ENCODE results near the gene FNBP1.
"Not testable (repeated sequence)": the region's sequence is repeated elsewhere in the genome, so short reads cannot be mapped to it uniquely, and the experiment has no call there.

The FNBP1 gene

DNA sequence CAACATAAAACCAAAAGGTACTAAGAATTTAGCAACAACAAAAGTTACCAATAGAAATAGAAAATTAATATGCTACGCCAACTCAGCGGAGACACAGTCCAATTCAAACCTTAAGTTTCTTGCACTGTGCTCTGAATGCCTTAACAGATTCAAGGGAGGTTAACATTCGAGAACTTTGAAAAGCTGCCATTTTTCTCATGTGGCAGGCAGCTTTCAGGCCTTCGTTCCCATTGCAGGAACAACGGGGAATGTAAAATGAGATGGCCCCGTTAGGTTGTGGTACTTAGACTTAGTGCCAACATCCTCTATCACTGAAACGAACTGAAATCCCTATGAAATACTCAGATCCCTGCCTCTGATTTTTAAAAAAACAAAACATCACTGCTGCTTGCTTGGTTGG is 22.4 kb downstream of the FNBP1 start:
- no peak for DNase-seq

DNA sequence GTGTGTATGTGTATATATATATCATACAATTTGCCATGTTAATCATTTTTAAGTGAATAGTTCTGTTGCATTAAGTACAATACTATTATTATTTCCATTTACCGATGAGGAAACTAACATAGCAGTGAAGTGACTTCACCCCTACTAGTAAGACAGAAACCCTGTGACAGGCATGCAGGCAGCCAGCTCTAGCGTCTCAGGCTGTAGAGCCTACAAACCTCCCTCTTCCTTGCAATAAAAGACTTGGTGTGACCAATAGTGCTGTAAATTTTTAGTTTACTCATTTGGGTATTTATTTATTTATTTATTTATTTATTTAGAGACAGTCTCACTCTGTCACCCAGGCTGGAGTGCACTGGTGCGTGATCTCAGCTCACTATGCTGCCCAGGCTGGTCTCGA is 24.7 kb downstream of the FNBP1 start:
- DNase-seq: no peak

DNA sequence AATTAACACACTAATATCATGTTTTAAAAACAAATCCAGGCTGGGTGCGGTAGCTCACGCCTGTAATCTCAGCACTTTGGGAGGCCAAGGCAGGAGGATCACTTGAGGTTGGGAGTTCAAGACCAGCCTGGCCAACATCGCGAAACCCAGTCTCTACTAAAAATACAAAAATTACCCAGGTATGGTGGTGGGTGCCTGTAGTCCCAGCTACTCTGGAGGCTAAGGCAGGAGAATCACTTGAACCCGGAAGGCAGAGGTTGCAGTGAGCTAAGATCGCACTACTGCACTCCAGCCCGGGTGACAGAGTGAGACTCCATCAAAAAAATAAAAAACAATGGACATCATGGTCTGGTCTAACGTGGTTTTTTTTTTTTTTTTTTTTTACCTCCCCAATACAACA is 25.5 kb downstream of the FNBP1 start:
- not testable (repeated sequence) for DNase-seq

DNA sequence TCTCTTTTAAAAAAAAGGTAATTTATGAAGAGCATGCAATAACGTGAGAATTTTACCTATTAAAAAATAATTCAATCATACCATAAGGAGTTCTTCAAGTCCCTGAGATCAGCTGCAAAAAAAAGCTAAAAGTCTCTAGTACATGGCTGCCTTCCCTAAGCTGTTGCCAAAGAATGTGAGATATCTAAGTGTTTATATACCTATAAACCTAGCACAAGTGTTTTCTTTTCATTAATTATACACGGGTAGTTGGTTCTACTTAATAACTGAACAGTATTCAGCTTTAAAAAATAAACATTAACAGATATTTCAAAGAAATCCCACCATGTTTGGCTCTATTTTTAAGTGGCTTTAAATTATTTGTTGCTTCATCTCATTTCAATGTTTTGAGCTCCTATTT is 25.9 kb downstream of the FNBP1 start:
- DNase-seq: no peak

DNA sequence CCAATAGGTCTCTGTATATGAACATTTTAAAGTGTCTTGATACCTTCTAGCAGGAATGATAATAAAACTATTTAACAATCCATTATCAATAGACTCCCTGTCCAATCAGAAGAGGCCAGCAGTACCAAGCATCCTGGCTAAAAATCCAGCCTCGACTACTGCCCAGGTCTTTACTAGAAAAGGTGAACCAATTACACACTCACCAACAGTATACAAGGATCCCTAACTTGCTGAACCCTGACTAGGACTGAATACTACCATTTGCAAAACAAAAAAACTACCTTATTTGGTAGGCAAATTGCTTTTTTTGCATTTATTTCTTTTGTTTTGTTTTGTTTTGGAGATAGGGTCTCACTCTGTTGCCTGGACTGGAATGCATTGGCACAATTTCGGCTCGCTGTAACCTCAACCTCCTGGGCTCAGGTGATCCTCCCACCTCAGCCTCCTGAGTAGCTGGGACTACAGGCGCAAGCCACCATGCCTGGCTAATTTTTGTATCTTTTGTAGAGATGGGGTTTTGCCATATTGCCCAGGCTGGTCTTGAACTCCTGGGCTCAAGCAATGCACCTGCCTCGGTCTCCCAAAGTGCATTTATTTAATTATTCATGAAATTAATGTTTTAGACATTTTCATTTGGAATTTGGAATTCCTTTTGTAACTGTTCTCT is 27.5 kb downstream of the FNBP1 start:
- DNase-seq: no peak

DNA sequence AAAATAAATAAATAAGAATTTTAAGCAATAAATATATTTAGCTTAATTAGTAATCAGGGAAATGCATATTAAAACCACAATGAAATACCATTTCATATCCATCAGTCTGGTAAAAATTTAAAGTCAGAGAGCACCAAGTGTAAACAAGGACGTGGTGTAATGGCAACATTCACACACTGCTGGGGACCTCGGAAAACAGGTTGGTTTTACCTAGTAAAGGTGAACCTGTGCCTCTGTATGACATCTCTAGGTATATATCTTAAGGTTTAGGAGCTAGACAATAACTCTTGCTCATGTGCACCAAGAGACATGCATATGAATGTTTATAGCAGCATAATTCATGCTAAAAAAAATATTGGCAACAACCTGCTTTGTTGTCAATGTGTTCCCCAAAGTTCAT is 29.7 kb downstream of the FNBP1 start:
- no peak for DNase-seq

DNA sequence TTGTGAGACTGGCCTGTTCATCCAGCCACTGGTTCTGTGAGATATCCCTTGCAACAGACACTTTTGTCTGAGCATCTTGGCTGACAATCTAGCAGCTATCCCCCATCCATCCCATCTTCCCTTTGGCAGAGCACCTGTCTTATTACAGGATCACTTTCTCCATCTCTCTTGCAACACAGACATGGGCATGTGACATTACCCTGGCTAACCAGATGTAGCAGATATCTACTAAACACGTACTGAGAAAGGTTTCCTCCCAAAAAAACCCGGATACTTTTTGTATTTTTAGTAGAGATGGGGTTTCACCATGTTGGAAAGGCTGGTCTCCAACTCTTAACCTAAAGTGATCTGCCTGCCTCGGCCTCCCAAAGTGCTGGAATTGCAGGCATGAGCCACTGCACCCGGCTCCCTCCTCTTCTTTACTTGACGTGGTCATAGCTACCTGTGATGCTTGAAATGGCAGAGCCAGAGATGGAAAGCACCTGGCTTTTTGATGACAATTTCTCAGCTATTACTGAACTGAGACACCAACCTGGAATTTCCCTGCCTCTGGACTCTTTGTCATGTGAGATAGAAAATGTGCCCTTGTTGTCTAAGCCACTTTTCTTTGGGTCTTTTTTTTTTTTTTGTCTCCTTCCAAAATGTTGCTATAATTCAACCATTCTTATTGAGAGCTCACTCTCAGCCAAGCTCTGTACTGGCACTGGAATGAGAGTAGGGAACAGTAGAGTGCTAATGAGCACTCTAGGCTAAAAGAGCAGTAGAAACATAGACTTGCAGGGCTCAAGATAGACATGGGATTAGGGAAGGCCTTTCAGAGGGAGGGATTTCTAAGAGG is 32.6 kb downstream of the FNBP1 start:
- no peak for DNase-seq

DNA sequence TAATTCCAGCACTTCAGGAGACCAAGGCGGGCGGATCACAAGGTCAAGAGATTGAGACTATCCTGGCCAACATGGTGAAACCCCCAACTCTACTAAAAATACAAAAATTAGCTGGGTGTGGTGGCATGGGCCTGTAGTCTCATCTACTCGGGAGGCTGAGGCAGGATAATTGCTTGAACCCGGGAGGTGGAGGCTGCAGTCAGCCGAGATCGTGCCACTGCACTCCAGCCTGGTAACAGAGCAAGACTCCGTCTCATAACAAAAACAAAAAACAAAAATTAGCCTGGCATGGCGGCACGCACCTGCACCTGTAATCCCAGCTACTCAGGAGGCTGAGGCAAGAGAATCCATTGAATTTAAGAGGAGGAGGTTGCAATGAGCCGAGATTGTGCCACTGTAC is 33.4 kb downstream of the FNBP1 start:
- DNase-seq: not testable (repeated sequence)

DNA sequence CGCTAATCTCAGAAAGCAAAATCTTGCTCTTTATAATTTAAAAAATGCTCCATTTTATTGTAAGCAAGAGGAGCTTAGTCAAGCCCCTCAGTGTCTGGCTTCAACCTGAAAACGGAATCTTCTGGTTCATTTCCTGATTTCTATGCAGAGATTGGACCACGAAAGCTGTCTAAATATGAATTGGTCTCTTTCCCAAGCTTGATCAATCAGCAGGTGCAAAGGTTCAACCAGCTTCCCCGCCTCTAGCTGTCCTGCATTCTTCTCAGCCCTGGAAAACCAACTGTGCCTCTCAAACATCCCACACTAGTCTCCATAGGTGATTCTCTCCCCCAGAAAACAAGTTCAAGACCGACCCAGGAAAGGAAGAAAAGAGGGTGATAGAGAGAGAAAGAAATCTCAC is 34.5 kb downstream of the FNBP1 start:
- DNase-seq: no peak

DNA sequence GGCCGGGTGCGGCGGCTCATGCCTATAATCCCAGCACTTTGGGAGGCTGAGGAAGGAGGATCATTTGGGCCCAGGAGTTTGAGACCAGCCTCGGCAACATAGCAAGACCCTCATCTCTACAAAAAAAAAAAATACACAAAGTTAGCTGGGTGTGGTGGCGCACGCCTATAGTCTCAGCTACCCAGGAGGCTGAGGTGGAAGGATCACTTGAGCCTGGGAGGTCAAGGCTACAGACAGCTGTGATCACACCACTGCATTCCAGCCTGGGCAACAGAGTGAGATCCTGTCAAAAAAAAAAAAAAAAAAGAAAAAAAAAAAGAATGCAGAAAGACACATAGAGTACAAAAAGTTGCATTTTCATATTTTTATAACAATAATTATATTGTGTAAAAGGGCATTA is 36.0 kb downstream of the FNBP1 start:
- DNase-seq: not testable (repeated sequence)

DNA sequence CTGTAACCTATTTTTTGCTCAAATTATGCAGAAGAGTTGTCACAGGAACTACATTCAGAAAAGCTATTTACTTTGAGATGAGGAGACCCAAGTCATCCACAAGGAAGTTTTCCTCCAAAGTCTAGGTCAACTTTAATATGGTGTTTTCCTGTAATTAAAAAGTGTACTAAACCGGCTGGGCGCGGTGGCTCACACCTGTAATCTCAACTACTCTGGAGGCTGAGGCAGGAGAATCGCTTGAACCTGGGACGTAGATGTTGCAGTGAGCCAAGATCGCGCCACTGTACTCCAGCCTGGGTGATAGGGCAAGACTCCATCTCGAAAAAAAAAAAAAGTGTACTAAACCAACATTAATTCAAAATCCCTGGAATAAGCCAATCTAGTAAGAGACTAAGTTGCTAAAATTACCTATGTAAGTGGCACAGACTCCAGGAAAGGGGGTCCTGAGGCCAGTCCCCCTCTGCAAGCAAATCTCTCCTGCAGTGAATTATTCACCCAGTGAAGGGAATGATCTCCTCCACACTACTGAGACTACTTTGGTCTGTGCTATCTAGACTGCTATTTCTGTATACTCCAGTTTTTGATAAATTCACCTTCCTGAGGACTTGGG is 38.9 kb downstream of the FNBP1 start:
- DNase-seq: no peak

DNA sequence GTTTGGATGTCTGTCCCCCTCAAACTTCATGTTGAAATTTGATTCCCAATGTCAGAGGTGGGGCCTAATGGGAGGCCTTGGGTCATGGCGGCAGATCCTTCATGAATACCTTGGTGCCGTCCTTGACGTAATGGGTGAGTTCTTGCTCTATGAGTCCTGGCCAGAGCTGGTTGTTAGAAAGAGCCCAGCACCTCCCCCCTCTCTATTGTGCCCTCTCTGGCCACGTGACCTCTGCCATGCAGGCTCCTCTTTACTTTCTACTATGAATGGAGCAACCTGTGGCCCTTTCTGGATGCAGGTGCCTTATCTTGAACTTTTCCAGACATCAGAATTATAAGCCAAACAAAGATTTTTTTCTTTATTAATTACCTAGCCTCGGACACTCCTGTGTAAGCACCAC is 40.7 kb downstream of the FNBP1 start:
- DNase-seq: no peak

DNA sequence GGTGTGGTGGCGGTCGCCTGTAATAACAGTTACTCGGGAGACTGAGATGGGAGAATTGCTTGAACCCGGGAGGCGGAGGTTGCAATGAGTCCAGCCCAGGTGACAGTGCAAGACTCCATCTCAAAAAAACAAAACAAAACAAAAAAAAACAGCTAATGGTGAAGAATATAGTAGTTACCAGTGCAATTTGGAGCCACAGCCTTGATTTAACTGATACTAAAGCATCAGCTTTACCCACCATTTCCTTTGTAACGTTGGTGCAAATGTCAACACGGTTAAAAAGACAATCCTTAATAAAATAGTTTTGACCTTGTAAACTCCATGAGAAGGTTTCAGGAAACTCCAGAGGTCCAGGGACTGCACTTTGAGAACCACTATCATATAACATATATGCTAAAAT is 41.8 kb downstream of the FNBP1 start:
- DNase-seq: no peak

DNA sequence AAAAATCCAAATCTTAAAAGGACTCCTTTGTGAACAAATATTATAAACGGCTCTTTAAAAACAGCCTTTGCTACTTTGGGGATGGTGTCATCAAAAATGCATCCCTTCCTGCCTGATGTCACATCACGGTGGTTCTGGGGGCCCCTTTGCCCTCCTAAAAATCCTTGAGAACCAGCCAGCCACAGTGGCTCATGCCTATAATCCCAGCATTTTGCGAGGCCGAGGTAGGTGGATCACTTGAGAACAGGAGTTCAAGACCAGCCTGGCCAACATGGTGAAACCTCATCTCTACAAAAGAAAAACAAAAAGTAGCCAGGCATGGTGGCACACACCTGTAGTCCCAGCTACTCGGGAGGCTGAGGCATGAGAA is 43.9 kb downstream of the FNBP1 start:
- no peak for DNase-seq

DNA sequence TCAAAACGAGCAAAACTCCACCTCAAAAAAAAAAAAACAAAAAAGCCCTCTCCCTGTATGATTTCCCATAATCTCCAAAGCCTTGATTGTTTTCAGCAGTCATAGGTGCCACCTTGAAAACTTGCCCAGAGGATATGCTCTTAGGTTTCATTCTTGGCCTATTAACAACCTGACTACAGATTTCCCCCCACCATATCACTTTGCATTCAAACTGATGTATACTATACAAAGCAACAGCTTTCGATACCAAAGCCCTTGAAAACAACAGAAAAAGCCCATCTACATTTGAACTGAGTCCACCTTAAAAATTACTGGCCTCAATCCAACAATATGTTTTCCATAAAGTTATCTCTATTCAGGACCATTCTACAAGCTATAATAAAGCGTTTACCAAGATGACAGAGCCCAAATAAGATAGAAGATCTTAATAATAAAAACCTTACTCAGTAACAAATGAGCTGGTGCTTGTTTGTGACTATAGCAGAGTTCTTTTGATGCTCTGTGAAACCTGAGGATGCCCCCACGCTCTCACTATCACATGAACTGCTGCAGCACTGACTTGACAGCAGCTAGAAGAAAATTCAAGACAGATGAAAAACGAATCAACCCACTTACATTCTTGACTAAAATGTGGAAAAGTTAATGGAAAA is 44.4 kb downstream of the FNBP1 start:
- DNase-seq: no peak

DNA sequence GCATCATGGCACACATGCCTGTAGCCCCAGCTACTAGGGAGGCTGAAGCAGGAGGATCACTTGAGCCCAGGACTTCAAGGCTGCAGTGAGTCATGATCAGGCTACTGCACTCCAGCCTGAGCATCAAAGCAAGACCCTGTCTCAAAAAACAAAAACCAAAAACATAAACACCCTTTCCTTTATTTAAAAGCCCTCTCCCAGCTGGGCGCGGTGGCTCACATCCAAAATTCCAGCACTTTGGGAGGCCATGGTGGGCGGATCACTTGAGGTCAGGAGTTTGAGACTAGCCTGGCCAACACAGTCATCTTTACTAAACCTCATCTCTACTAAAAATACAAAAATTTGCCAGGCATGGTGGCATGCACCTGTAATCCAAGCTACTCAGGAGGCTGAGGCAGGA is 45.3 kb downstream of the FNBP1 start:
- DNase-seq: not testable (repeated sequence)

DNA sequence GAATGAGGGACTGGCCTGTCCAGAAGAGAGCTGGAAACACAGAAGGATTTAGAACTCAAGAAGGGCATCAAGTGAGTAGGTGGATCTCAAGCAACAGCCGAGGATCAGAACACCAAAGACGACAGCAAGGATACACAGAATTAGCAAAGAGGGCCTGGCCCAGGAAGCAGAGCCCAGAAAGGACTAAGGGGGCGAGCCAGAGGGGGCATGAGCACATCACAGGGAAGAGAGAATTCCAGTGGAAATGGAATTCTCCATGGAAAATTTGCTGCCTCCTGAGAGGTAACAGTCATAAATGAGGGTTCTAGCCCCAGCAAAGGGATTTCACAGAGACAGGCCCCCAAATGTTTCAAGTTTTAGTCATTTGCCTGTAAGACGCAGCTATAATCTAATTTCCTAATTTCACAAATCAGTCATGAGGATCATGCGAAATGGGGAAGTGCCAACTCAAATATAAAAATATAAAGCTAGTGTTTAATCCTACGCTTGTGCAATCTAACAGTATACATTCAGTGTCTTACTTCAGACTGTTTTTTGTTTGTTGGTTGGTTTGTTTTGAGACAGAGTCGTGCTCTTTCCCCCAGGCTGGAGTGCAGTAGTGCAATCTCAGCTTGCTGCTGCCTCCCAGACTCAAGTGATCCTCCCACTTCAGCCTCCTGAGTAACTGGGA is 46.7 kb downstream of the FNBP1 start:
- DNase-seq: no peak

DNA sequence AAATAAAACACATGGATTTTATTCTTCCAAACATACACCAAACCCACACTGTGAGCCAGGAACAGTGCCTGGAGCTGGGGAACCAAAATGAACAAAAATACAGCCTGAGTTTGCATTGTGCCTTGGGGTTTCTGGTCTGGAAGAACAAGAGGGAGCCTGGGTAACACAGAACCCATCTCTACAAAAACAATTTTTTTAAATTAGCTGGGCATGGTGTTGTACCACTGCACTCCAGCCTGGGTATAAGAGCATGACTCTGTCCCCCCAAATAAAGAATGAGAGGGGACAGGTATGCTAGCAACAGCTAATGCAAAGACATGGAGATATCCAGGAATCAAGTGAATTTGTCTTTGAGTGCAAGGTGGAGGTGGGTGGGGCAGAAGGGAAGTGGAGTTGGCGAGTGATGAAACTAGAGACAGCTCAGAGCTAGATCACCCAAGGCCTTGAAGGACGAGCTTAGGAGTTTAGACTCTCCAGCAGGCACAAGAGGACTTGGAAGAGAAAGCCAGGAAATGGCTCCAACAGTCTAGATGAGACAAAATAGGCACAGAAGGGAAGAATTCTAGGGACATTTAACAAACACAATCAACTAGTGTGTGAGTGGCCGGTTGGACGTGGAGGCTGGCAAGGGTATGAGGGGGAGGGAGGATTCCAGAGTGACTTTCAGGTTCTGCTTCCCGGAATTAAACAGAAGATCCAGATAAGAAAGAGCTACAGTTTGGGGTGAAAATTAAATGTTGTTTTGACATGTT is 47.4 kb downstream of the FNBP1 start:
- no peak for DNase-seq

DNA sequence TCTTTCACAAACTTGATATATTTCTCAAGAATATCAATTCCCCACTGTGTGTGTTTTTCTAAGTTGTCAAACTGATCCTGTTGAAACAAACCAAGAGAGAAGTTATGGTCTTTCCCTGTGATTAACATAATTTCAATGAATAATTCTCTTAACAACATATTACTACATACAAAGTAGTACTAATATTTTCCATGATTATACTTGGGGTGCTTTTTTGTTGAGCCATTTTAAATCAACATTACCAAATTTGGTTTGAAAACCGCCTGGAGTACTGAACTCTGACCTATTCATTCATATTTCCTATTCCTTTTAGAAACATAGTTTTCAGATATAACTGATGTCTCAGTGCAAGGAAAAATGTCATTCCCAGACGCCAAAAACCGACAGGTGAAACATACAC is 48.1 kb downstream of the FNBP1 start:
- no peak for DNase-seq

DNA sequence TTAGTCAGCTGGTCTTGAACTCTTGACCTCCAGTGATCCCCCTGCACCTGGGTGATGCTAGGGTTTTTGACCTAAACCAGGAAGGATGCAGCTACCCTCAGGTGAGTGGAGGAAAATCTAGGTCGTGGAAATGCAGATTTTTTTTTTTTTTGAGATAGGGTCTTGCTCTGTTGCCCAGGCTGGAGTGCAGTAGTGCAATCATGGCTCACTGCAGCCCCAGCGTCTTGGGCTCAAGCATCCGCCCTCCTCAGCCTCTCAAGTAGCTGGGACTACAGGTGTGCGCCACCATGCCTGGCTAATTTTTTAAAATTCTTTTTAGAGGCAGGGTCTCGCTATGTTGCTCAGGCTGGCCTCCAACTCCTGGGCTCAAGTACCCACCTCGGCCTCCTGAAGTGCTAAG is 51.9 kb downstream of the FNBP1 start:
- not testable (repeated sequence) for DNase-seq

DNA sequence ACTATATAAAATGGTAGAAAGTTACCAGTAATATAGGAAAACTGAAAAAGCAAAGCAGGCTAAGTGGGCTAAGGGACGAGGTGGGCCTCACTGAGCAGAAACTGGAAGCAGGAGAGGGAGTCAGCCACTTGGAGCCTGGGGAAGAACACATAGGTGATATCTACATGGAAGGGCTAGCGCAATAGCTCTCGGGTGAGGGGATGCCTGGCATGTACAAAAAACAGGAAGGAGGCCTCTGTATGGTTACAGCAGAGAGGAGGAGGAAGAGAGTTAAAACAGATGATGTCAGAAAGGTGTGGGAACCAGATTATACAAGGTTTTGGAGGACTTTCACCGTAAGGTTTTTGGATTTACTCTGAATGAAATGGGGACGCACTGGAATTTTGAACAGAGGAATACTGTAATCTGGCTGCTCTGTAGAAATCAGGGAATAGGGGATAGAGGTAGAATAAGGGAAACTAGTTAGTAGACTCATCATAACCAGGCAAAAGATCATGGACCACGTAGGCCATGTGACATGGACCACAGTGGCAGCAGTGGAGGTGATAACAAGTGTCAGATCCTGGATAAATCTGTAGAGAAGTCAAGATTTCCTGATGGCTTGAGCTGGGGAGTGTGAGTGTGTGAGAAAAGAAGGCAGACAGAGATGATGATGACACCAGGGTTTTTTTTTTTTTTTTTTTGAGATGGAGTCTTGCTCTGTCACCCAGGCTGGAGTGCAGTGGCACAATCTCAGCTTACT is 52.5 kb downstream of the FNBP1 start:
- DNase-seq: no peak

DNA sequence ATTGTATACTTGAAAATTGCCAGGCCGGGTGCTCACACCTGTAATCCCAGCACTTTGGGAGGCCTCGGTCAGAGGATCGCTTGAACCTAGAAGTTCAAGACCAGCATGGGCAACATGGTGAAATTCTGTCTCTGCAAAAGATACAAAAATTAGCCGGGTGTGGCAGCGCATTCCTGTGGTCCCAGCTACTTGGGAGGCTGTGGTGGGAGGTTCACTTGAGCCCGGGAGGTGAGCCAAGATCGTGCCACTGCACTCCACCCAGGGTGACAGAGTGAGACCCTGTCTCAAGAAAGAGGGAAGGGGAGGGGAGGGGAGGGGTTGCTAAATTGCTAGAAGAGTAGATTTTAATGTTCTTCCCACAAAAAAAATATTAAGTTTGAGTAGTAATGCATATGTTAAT is 53.2 kb downstream of the FNBP1 start:
- no peak for DNase-seq

Measured in NCI-H146 (cell line).